Measurements from ENCODE around the gene ITPRIP.

The ITPRIP gene

GRCh38 chr10:104325436-104326435 lies 12.5 kb downstream of the ITPRIP start:
- DNase-seq, result no peak

GRCh38 chr10:104324931-104325330 lies 13.3 kb downstream of the ITPRIP start:
- no peak for DNase-seq

GRCh38 chr10:104324221-104324686 lies 14.0 kb downstream of the ITPRIP start:
- peak; percentile 61 for DNase-seq

GRCh38 chr10:104323760-104324201 lies 14.5 kb downstream of the ITPRIP start:
- DNase-seq, result no peak

- no peak for DNase-seq
These were observed 15.2 kb downstream of the ITPRIP start for GRCh38 chr10:104323085-104323484.

GRCh38 chr10:104322416-104322782 lies 15.9 kb downstream of the ITPRIP start:
- no peak for DNase-seq

- DNase-seq, result no peak
These were observed 16.4 kb downstream of the ITPRIP start for GRCh38 chr10:104321725-104322415.

- no peak for DNase-seq
These were observed 17.0 kb downstream of the ITPRIP start for GRCh38 chr10:104321226-104321625.

GRCh38 chr10:104318810-104319741 lies 19.2 kb downstream of the ITPRIP start:
- DNase-seq, result no peak

- no peak for DNase-seq
These were observed 19.9 kb downstream of the ITPRIP start for GRCh38 chr10:104318326-104318725.

GRCh38 chr10:104317726-104318299 lies 20.5 kb downstream of the ITPRIP start:
- DNase-seq, result no peak

- DNase-seq, result no peak
These were observed 21.0 kb downstream of the ITPRIP start for GRCh38 chr10:104317269-104317710.

GRCh38 chr10:104316321-104317099 lies 21.8 kb downstream of the ITPRIP start:
- no peak for DNase-seq

- no peak for DNase-seq
These were observed 22.8 kb downstream of the ITPRIP start for GRCh38 chr10:104315486-104315921.

GRCh38 chr10:104314591-104315485 lies 23.4 kb downstream of the ITPRIP start:
- DNase-seq, result no peak

- no peak for DNase-seq
These were observed 27.0 kb downstream of the ITPRIP start for GRCh38 chr10:104311184-104311720.

GRCh38 chr10:104309980-104310978 lies 28.0 kb downstream of the ITPRIP start:
- no peak for DNase-seq

GRCh38 chr10:104308439-104308903 lies 29.8 kb downstream of the ITPRIP start:
- DNase-seq, result no peak
